Rectal smooth muscle tissue (tissue), 1 donor: ENCODE data around the gene STN1.
A peak's percentile ranks its signal among the peaks of the same experiment; 100 is the strongest.
"Not testable (repeated sequence)": the region's sequence is repeated elsewhere in the genome, so short reads cannot be mapped to it uniquely, and the experiment has no call there.

Experiments used
- H3K27ac ChIP-seq: one replicate; pipeline ENCODE4 v1.7.0; 2013; ENCODE audit warnings: low read depth, low read length, inconsistent platforms
- H3K27me3 ChIP-seq: one replicate; pipeline ENCODE4 v1.7.0; 2013; ENCODE audit warnings: low read length; ENCODE audit not compliant: control insufficient read depth, insufficient read depth
- H3K36me3 ChIP-seq: one replicate; pipeline ENCODE4 v1.7.0; 2013; ENCODE audit warnings: low read length; ENCODE audit not compliant: control insufficient read depth, insufficient read depth
- H3K4me1 ChIP-seq: one replicate; pipeline ENCODE4 v1.7.0; 2013; ENCODE audit warnings: low read length; ENCODE audit not compliant: control insufficient read depth, insufficient read depth
- H3K4me3 ChIP-seq: one replicate; pipeline ENCODE4 v1.7.0; 2013; ENCODE audit warnings: low read length
- H3K9ac ChIP-seq: one replicate; pipeline ENCODE4 v1.7.0; 2013; ENCODE audit warnings: low read length

The STN1 gene

GRCh38 chr10:103852856-103853255, 65.1 kb downstream of the STN1 start:
- Histone ChIP-seq H3K36me3 (no peaks in the 10 kb centered on the region), H3K9ac (no peak overlapping the region), H3K27ac (peak overlapping the region; percentile 52), H3K27me3 (no peaks in the 10 kb centered on the region), H3K4me1 (peaks cover 25% of the 10 kb centered on the region), H3K4me3 (no peak overlapping the region)

DNA sequence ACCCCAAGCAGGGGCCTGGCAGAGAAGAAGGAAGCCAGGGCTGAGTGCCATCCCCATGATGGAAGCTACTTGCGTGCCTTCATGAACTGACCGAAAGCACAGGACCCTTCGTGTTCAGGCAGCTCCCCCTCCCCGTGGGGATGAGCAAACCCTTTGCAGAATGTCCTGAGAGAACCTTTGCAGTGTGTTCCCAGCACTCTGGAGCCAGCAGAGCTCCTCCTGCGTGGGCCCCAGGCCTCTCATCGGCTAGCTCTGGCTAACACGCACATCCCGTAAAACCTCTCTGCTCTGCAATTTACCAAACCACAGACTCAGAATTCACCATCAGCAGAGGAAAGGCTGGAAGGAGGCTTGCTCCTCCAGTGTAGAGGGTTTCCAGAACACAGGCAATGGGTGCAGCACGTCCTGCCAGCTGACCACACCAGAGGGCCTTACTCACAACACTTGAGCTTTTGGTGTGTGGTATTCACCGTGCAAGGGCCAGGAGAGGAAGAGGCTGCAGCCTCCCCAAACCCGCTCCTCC, 65.7 kb downstream of the STN1 start:
- peak overlapping the region; percentile 52 for H3K27ac ChIP-seq
- peaks cover 25% of the 10 kb centered on the region for H3K4me1 ChIP-seq
- no peaks in the 10 kb centered on the region for H3K27me3 ChIP-seq
- H3K9ac ChIP-seq: no peak overlapping the region
- H3K36me3 ChIP-seq: no peaks in the 10 kb centered on the region
- no peak overlapping the region for H3K4me3 ChIP-seq

- Histone ChIP-seq H3K4me1 (peaks cover 24% of the 10 kb centered on the region), H3K9ac (no peak overlapping the region), H3K36me3 (no peaks in the 10 kb centered on the region), H3K27ac (peak overlapping the region; percentile 69), H3K4me3 (peak overlapping the region; percentile 2), H3K27me3 (no peaks in the 10 kb centered on the region)
Measured at GRCh38 chr10:103851261-103851660, 66.7 kb downstream of the STN1 start.

- Histone ChIP-seq H3K27me3 (no peaks in the 10 kb centered on the region), H3K4me1 (peaks cover 21% of the 10 kb centered on the region), H3K36me3 (no peaks in the 10 kb centered on the region), H3K9ac (no peak overlapping the region), H3K4me3 (peak overlapping the region; percentile 2), H3K27ac (peak overlapping the region; percentile 69)
Measured at GRCh38 chr10:103850572-103850895, 67.5 kb downstream of the STN1 start.

GRCh38 chr10:103849880-103850571, 68.0 kb downstream of the STN1 start:
- Histone ChIP-seq H3K27ac (peak overlapping the region; percentile 69), H3K4me1 (peaks cover 21% of the 10 kb centered on the region), H3K27me3 (no peaks in the 10 kb centered on the region), H3K36me3 (no peaks in the 10 kb centered on the region), H3K9ac (no peak overlapping the region), H3K4me3 (peak overlapping the region; percentile 2)

DNA sequence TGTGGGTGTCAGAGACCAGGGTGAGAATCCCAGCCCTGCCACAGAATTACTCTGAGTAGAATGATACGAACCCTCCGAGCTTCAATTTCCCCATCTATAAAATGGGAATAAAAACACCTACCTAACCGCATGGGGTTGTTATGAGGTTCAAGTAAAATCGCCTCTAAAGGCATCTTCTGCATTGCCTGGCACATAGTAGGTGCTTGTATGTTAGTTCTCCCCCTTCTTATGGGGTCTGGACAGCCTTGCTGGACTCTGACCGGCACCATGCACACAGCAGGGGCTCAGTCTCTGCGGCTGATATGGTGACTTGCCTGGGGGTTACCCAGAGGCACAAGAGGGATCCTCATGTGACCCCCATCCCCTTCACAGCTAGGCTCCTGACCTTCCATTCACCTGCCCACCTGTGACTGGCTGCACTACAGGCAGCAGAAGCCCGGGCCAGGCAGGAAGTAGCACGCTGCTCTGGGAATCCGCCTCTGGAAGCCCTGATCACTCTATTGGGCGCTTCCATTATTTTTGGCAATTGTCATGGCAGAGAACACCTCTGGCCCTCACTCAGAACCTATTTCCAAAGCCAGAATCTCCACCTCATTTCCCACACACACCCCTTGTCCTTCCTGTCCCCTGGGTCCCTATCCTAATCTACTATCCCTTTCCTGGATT, 68.6 kb downstream of the STN1 start:
- no peak overlapping the region for H3K9ac ChIP-seq
- peak overlapping the region; percentile 69 for H3K27ac ChIP-seq
- H3K4me3 ChIP-seq: no peak overlapping the region
- peaks cover 21% of the 10 kb centered on the region for H3K4me1 ChIP-seq
- H3K27me3 ChIP-seq: no peaks in the 10 kb centered on the region
- H3K36me3 ChIP-seq: no peaks in the 10 kb centered on the region

GRCh38 chr10:103847909-103848468, 70.0 kb downstream of the STN1 start:
- peaks cover 23% of the 10 kb centered on the region for H3K4me1 ChIP-seq
- H3K9ac ChIP-seq: no peak overlapping the region

DNA sequence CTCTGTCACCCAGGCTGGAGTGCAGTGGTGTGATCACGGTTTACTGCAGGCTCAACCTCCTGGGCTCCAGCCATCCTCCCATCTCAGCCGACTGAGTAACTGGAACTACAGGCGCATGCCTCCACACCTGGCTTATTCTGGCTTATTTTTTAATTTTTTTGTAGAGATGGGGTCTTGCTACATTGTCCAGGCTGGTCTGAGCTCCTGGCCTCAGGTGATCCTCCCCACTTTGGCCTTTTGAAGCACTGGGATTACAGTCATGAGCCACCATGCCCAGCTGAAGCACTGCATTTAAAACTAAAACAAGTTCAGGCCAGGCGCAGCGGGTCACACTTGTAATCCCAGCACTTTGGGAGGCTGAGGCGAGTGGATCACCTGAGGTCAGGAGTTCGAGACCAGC, 70.6 kb downstream of the STN1 start:
- Histone ChIP-seq H3K9ac (no peak overlapping the region), H3K27ac (no peak overlapping the region), H3K4me3 (no peak overlapping the region), H3K4me1 (peaks cover 20% of the 10 kb centered on the region), H3K27me3 (no peaks in the 10 kb centered on the region), H3K36me3 (no peaks in the 10 kb centered on the region)

More at GRCh38 chr10:103847909-103848468, 70.0 kb downstream of the STN1 start:
- H3K27ac ChIP-seq: no peak overlapping the region
- H3K27me3 ChIP-seq: no peaks in the 10 kb centered on the region
- no peaks in the 10 kb centered on the region for H3K36me3 ChIP-seq
- H3K4me3 ChIP-seq: no peak overlapping the region

DNA sequence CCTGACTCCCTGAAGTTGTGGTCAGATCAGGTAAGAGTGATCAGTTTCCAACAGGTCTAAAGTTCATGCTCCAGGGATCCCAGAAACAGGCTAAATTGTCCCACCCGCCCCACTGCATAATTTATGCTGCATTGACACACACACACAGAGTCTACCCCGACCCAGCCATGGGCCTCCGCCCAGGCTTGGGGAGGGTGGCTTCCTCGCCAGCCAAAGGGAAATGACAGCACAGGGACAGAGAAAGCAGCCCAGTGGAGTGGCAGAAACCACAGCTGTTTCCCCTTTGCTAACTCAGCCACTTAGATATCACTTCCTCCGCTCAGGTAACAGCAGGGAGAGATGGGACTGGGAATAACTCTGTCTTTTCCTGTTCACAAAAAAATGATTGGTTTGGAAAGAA, 72.0 kb downstream of the STN1 start:
- no peak overlapping the region for H3K9ac ChIP-seq
- peaks cover 7% of the 10 kb centered on the region for H3K4me1 ChIP-seq
- no peaks in the 10 kb centered on the region for H3K27me3 ChIP-seq

DNA sequence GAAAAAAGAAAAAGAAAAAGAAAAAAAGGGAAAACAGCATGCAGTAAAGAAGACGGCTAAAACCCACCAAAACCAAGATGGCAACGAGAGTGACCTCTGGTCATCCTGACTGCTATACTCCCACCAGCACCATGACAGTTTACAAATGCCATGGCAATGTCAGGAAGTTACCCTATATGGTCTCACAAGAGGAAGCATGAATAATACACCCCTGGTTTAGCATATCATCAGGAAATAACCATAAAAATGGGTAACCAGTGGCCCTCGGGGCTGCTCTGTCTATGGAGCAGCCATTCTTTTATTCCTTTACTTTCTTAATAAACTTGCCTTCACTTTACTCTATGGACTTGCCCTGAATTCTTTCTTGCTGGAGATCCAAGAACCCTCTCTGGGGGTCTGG, 72.6 kb downstream of the STN1 start:
- H3K27ac ChIP-seq, H3K4me3 ChIP-seq, H3K27me3 ChIP-seq, H3K4me1 ChIP-seq, H3K36me3 ChIP-seq, H3K9ac ChIP-seq: not testable (repeated sequence)

More for the DNA sequence above, 72.0 kb downstream of the STN1 start:
- Histone ChIP-seq H3K4me3 (no peak overlapping the region), H3K27ac (no peak overlapping the region), H3K36me3 (no peaks in the 10 kb centered on the region)

- H3K36me3 ChIP-seq: no peaks in the 10 kb centered on the region
- no peaks in the 10 kb centered on the region for H3K27me3 ChIP-seq
- no peak overlapping the region for H3K4me3 ChIP-seq
- no peak overlapping the region for H3K9ac ChIP-seq
- H3K27ac ChIP-seq: no peak overlapping the region
- peaks cover 6% of the 10 kb centered on the region for H3K4me1 ChIP-seq
Measured at GRCh38 chr10:103843854-103844570, 74.0 kb downstream of the STN1 start.

GRCh38 chr10:103843045-103843444, 74.9 kb downstream of the STN1 start:
- Histone ChIP-seq H3K4me1 (peaks cover 6% of the 10 kb centered on the region), H3K27ac (no peak overlapping the region), H3K9ac (no peak overlapping the region)

More at GRCh38 chr10:103843045-103843444, 74.9 kb downstream of the STN1 start:
- Histone ChIP-seq H3K36me3 (no peaks in the 10 kb centered on the region), H3K27me3 (no peaks in the 10 kb centered on the region), H3K4me3 (no peak overlapping the region)
